Stimulated activated CD8-positive, alpha-beta memory T cell treated with anti-CD3 and anti-CD28 coated beads, Interleukin-15, amount 100 ng/mL, for 4 hours (primary cell): ENCODE data around the gene ADAMTS15.

Experiments
- DNase-seq, 2 donors: peaks; one replicate each; pipeline ENCODE4 v3.0.0-alpha.2; 2020; ENCODE audit warnings: low read depth in 2 of 2

Gene ADAMTS15

GRCh38 chr11:130510407-130511006 lies 62.1 kb downstream of the ADAMTS15 start:
- no peak for DNase-seq

DNA sequence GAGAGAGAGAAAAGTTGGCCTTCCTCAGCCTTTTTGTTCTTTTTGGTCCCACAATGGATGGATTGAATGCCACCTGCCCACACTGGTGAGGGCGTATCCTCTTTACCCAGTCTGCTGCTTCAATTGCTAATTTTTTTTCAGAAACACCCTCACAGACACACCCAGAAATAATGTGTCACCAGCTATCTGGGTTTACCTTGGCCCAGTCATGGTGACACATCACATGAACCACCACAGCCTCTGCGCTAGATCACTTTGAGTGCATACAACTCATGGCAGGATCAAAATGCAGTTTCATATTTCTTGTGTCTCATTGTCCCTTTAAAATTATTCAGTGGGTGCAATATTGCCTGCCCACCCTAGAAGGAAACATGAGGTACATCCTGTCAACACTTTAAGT lies 63.3 kb downstream of the ADAMTS15 start:
- no peak for DNase-seq

DNA sequence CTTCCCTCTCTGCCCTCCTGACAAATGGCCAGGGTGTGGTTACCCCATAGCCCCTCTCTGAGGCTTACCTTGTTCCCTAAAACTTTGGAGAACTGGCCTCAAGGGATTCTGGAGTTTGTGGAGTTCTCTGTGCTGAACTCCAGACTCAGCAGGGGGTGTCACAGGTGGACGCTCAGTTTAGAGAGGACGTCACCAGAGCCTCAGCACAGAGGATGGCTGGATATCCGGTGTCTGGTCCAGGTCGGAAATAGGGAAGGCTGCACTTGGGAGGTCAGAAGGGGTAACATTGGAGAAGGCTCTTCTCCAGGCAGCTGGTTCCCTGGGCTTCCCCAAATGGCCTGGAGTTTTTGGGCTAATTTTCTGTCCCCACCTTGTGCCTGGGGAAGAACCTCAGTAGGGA lies 64.2 kb downstream of the ADAMTS15 start:
- DNase-seq = no peak

DNA sequence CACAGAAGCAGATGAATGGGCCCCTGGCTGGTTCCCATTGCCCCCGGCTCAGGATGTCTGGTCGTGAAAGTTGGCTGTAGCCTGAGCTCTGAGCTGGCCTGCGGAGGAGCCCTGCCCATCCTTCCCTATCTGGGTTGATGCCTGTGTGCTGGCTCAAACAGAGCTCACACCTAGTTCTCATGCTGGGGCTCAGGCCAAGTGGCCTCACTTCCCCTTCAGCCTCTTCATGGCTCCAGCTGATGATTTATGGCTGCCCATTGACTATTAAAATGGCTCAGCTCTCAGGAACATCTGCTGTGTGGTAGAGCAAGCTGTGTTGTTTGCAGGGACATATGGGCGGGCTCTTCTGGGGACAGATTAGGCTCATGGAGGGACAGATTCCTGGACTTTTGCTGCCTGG lies 64.7 kb downstream of the ADAMTS15 start:
- DNase-seq = no peak

- DNase-seq = no peak
These were observed 65.9 kb downstream of the ADAMTS15 start for GRCh38 chr11:130514316-130514715.

GRCh38 chr11:130514851-130515250 lies 66.4 kb downstream of the ADAMTS15 start:
- no peak for DNase-seq

DNA sequence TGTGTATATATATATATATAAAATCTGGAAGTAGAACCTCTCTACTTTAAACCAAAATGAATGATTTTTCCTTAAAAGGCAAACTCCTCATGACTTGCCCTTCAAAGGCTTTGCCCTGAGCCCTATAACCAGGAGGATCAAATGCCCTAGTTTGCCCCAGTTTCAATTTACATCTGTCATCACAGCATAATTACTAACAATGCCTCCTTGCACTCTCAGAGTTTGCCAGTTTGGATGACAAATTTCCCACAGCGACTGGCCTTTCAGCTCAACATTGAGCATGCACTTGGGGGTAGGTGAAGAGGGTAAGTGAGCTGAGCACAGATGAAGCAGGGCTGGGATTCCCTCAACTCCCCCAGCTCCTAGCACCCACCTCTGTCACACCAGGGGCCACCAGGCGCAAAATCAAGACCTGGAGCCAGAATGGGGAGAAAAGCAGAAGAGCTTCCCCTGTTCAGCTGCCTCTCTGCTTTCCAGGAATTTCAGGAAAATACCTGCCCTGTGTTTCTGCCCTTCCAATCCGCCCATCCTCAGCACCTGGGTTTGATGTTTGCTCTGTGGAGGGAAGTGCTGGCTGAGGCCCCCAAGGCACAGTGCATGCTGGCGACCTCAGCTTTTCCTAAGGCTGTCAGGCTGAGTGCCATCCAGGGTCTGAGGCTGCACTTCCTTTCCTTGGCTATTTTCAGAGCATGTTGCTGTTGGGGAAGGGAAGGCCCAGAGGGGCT lies 67.5 kb downstream of the ADAMTS15 start:
- no peak for DNase-seq

- no peak for DNase-seq
These were observed 68.4 kb downstream of the ADAMTS15 start for GRCh38 chr11:130516554-130517505.

DNA sequence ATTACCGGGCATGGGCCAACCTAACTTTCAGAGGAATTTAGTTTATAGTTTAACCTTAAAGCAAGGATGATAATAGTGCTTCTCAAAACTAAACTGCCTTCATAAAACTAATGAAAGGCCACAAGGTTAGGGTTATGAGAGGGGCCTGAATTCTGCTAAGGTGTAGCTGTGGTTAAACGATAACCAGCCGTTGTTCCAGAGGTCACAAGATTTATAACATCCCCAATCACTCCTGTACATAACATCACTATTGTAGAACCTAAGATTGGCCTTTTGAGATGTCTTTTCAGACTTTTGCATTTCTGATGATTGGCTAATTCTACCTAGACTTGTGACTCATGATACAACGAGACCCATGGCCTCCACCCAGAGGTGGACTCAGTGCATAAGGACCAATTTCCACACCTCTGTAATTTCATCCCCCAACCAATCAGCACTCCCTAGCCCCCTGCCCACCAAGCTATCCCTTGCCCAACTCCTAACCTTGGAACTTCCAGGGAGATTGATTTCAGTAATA lies 69.8 kb downstream of the ADAMTS15 start:
- DNase-seq = no peak

DNA sequence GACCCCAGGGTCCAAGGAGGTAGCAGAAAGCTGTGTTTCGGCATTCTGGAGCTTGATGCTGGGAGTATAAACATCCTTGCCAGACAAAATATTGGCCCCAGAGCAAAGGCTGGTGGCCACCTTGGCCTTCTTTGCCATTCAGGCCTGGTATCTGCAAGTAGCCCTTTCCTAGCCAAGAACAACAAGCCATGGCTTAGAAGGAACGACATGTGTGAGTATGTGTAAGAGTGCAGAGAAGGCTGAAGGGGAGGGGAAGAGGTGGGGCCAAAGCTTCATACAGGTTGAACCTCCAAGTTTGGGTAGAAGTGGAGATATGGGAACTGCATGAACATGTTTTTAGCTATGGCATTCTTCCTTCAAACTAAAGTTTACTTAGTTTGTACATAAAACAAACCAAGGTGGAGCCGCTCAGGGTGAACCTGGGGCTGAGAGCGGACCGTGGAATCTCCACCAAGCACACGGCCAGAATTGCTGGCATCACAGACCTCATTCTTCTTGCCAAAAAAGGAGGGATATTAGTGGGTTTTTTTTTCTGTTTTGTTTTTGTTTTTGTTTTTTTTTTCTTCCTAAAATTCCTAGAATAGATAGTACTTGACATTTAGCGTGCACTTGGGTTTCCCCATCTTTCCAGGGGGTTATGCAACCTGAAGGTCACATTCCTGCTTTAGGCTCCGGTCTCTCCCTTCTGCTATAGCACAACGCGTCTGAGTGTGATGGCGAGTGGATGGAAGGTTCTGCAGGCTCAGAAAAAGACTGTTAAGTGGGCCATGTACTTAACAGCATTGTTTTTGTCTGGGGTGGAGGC lies 70.9 kb downstream of the ADAMTS15 start:
- no peak for DNase-seq

- no peak for DNase-seq
These were observed 71.8 kb downstream of the ADAMTS15 start for GRCh38 chr11:130520271-130520671.

DNA sequence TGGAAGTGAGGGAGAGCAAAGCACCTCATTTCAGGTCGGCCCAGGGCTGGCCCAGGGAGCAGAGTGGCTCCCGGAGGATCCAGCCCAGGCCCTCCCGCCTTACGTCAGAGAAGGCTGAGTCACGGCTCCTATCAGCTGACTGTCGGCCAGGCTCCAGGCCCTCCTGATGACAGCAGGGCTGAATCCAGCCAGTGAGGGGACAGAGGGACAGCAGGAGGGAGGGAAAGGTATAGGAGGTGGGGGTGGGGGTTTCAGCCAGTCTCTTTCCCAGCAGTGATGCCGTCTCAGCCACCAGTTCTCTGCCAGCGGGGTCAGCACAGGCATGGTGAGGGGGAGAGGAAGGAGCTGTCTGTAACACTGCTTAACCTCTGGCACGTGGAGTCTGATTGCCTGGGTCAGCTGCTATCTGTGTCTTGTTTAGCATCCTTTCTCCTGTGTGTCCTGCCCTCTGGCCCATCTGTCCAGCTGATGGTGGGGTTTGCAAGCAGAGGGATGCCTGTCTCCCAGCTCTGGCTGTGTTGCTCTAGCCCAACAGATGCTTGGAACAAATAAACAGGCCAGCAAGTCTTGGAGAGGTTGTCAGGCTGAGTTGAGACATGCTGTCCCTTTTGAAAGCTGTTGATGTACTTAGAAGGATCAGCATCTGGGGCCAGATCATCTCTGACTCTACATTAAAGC lies 74.0 kb downstream of the ADAMTS15 start:
- no peak for DNase-seq

DNA sequence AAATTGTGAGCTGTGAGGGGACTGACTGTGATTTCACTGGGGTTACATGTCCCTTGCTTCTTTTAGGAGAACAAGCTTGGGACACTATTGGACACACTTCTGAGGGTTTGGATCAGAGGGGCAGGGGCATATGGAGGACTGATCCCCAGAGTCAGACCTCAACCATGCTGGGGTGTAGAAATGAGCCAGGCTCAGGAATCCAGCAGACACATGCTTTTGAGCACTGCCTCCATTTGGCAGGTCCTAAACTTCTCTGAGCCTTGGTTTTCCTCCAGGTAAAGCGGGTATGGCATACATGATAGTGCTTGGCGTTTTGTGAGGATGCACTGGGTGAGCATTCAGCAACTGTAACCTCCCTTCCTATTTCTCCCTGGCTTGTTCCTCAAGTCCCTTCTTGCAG lies 74.7 kb downstream of the ADAMTS15 start:
- DNase-seq = no peak

- no peak for DNase-seq
These were observed 75.2 kb downstream of the ADAMTS15 start for GRCh38 chr11:130523609-130524008.

GRCh38 chr11:130524132-130524790 lies 75.8 kb downstream of the ADAMTS15 start:
- no peak for DNase-seq

DNA sequence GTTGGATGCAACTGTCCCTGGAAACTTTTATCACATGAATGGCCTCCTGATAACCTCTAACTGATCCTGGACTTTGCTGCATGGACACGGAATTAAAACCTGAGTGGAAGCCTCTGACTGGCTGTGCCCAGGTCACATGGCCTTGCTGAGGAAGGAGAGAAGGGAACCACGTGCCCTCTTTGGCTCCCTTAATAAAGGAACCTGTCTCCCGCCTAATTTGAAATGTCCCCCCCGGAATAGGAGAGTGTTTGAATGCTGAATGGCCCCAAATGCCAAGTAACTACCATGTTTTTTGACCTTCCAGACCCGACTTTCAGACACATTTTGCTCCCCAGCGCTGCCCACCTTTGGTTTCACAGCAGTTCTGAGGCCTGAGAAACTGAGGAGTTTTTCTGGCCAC lies 76.9 kb downstream of the ADAMTS15 start:
- no peak for DNase-seq
